Progenitor cell of endocrine pancreas (in vitro differentiated cells): ENCODE measurements around the gene RUNX2. TPM values are rescaled to one million over a fixed set of nuclear protein-coding genes. Genes with fewer than 3 reads are reported as not detected.

Source experiments
- DNase-seq: peaks from one replicate; pipeline ENCODE4 v3.0.0; 2021; ENCODE audit warnings: low spot score; ENCODE audit not compliant: unreplicated experiment
- H3K27ac Mint-ChIP-seq: 2 replicates; pipeline ENCODE4 v1.8.0; 2021; ENCODE audit warnings: mild to moderate bottlenecking, moderate library complexity, mixed read lengths
- H3K27me3 Mint-ChIP-seq: 2 replicates; pipeline ENCODE4 v1.8.0; 2021; ENCODE audit warnings: mixed read lengths
- H3K36me3 Mint-ChIP-seq: 2 replicates; pipeline ENCODE4 v1.8.0; 2022; ENCODE audit warnings: mixed read lengths; ENCODE audit not compliant: insufficient read depth
- H3K4me1 Mint-ChIP-seq: 2 replicates; pipeline ENCODE4 v1.8.0; 2021; ENCODE audit warnings: low read depth, mixed read lengths
- H3K4me3 Mint-ChIP-seq: 2 replicates; pipeline ENCODE4 v1.8.0; 2021; ENCODE audit warnings: low read depth, mild to moderate bottlenecking, moderate library complexity, mixed read lengths
- H3K9me3 Mint-ChIP-seq: 2 replicates; pipeline ENCODE4 v1.8.0; 2021; ENCODE audit warnings: low read depth, mixed read lengths
- CTCF ChIP-seq: fragments of 200-600 bp; sonication (generic); IDR thresholded peaks from one replicate; pipeline ENCODE4 v1.5.0; 2021; ENCODE audit warnings: antibody characterized with exemption, mild to moderate bottlenecking; ENCODE audit not compliant: unreplicated experiment
- total RNA-seq: library from RNA; stranded (reverse); gene quantifications from 2 replicates; pipeline ENCODE4 v1.2.1, GENCODE V29; 2021

Gene RUNX2
- total RNA-seq, 1 donor from 2014 or later, result 0.46 TPM

GRCh38 chr6:45305546-45305945 lies 22.6 kb upstream of the RUNX2 start:
- Mint-ChIP-seq H3K4me3 (no peak overlapping the region), H3K4me1 (peaks cover 4% of the 10 kb centered on the region), H3K36me3 (peaks cover 37% of the 10 kb centered on the region), H3K9me3 (peaks cover 41% of the 10 kb centered on the region), H3K27me3 (no peaks in the 10 kb centered on the region), H3K27ac (no peak overlapping the region)
- no peak for TF ChIP-seq CTCF
- DNase-seq, result no peak

GRCh38 chr6:45310118-45310788 lies 17.9 kb upstream of the RUNX2 start:
- Mint-ChIP-seq H3K27ac (no peak overlapping the region), H3K4me1 (peaks cover 1% of the 10 kb centered on the region), H3K27me3 (no peaks in the 10 kb centered on the region), H3K4me3 (no peak overlapping the region), H3K36me3 (peaks cover 49% of the 10 kb centered on the region), H3K9me3 (peaks cover 67% of the 10 kb centered on the region)
- DNase-seq, result no peak
- TF ChIP-seq CTCF, result no peak

GRCh38 chr6:45314146-45314545 lies 14.0 kb upstream of the RUNX2 start:
- TF ChIP-seq CTCF, result no peak
- no peak overlapping the region for H3K4me3 Mint-ChIP-seq
- H3K27me3 Mint-ChIP-seq, result no peaks in the 10 kb centered on the region
- H3K9me3 Mint-ChIP-seq, result peaks cover 55% of the 10 kb centered on the region
- H3K36me3 Mint-ChIP-seq, result peaks cover 41% of the 10 kb centered on the region
- peaks cover 1% of the 10 kb centered on the region for H3K4me1 Mint-ChIP-seq
- DNase-seq, result no peak
- no peak overlapping the region for H3K27ac Mint-ChIP-seq

GRCh38 chr6:45320349-45320748 lies 7.8 kb upstream of the RUNX2 start:
- no peak overlapping the region for H3K27ac Mint-ChIP-seq
- H3K4me3 Mint-ChIP-seq, result no peak overlapping the region
- peaks cover 14% of the 10 kb centered on the region for H3K9me3 Mint-ChIP-seq

GRCh38 chr6:45323656-45324224 lies 4.4 kb upstream of the RUNX2 start:
- no peak overlapping the region for H3K27ac Mint-ChIP-seq
- H3K27me3 Mint-ChIP-seq, result no peaks in the 10 kb centered on the region
- H3K4me3 Mint-ChIP-seq, result no peak overlapping the region
- no peaks in the 10 kb centered on the region for H3K9me3 Mint-ChIP-seq
- no peaks in the 10 kb centered on the region for H3K36me3 Mint-ChIP-seq
- no peak for TF ChIP-seq CTCF
- peaks cover 24% of the 10 kb centered on the region for H3K4me1 Mint-ChIP-seq
- DNase-seq, result no peak

More at GRCh38 chr6:45320349-45320748, 7.8 kb upstream of the RUNX2 start:
- DNase-seq, result no peak
- peaks cover 12% of the 10 kb centered on the region for H3K36me3 Mint-ChIP-seq
- peaks cover 7% of the 10 kb centered on the region for H3K4me1 Mint-ChIP-seq
- no peaks in the 10 kb centered on the region for H3K27me3 Mint-ChIP-seq
- TF ChIP-seq CTCF, result no peak
